Endothelial cell of umbilical vein (primary cell): ENCODE data around the gene DPYD. TPM values are rescaled to one million over a fixed set of nuclear protein-coding genes. Genes with fewer than 3 reads are reported as not detected.

ENCODE experiments used
- BruUV-seq: library from RNA; stranded (reverse); fragments of 400-500 nt; replicated peaks from 2 replicates; lab custom pipeline; 2021; lab: Mats Ljungman, UMichigan
- CTCF ChIA-PET: fragments of 300-600, 350-600 bp; sonication (Branson Sonifier 250); formaldehyde crosslinking; loops from one replicate; lab custom pipeline; 2021; ENCODE audit warnings: antibody characterized with exemption, inconsistent platforms; lab: Charles Lee
- POLR2A ChIA-PET: fragments of 300-600, 350-600 bp; sonication (Branson Sonifier 250); formaldehyde crosslinking; loops from one replicate; lab custom pipeline; 2021; ENCODE audit warnings: antibody characterized with exemption, inconsistent platforms; lab: Charles Lee
- DNase-seq: peaks from one replicate; pipeline ENCODE4 v3.0.0-alpha.2; 2011; ENCODE audit warnings: low read depth, low spot score
- FAIRE-seq: peaks from 2 replicates; lab custom pipeline; 2011; peaks lifted over from hg19 to GRCh38; lab: Jason Lieb, UNC
- H2AFZ ChIP-seq: 2 replicates; pipeline ENCODE4 v1.6.0; 2012; ENCODE audit warnings: low read depth, low read length, control low read depth, inconsistent platforms
- H3K27ac ChIP-seq: 2 replicates; pipeline ENCODE4 v1.5.1; 2011; ENCODE audit warnings: low read depth, mild to moderate bottlenecking, control low read depth, low read length, moderate library complexity; ENCODE audit not compliant: insufficient read depth
- H3K27me3 ChIP-seq, 2 experiments: 2 replicates each; pipeline versions ENCODE4 v1.6.0 to v1.6.1; 2011; ENCODE audit warnings: low read length in 2 of 2, mixed read lengths in 1 of 2; ENCODE audit not compliant: control insufficient read depth in 2 of 2, insufficient read depth in 2 of 2
- H3K36me3 ChIP-seq, 2 experiments: 2 replicates in 1 of 2; 3 replicates in 1 of 2; pipeline ENCODE4 v1.5.1; 2011; ENCODE audit warnings: low read length in 2 of 2, mild to moderate bottlenecking in 1 of 2, moderate library complexity in 1 of 2; ENCODE audit not compliant: control insufficient read depth in 2 of 2, insufficient read depth in 2 of 2; ENCODE audit errors: extremely low read depth in 1 of 2
- H3K4me1 ChIP-seq: 3 replicates; pipeline ENCODE4 v1.5.1; 2011; ENCODE audit warnings: mild to moderate bottlenecking, low read length; ENCODE audit not compliant: control insufficient read depth, insufficient read depth; ENCODE audit errors: extremely low read depth
- H3K4me2 ChIP-seq: 2 replicates; pipeline ENCODE4 v1.6.1; 2011; ENCODE audit warnings: low read length, control low read depth, mixed read lengths; ENCODE audit not compliant: insufficient read depth
- H3K4me3 ChIP-seq, 3 experiments: fragments of 200-600 bp in 1 of 3; sonication (generic), shearing (Covaris generic) in 1 of 3; replicated peaks in 1 of 3; 2 replicates each; pipeline ENCODE4 v1.5.1; 2011 to 2016; ENCODE audit warnings: control low read depth in 3 of 3, low read length in 3 of 3, mild to moderate bottlenecking in 2 of 3, inconsistent platforms in 1 of 3, low read depth in 1 of 3, moderate library complexity in 1 of 3; ENCODE audit not compliant: insufficient read depth in 1 of 3
- H3K79me2 ChIP-seq: 2 replicates; pipeline ENCODE4 v1.6.0; 2012; ENCODE audit warnings: low read length, inconsistent platforms; ENCODE audit not compliant: control insufficient read depth, insufficient read depth
- H3K9ac ChIP-seq: replicated peaks from 2 replicates; pipeline ENCODE3; 2011; ENCODE audit warnings: low read length, control low read depth; ENCODE audit not compliant: insufficient read depth; ENCODE audit errors: extremely low read depth
- H3K9me1 ChIP-seq: replicated peaks from 3 replicates; pipeline ENCODE4 v1.6.0; 2011; ENCODE audit warnings: mild to moderate bottlenecking, low read length; ENCODE audit not compliant: control insufficient read depth, insufficient read depth; ENCODE audit errors: extremely low read depth
- H3K9me3 ChIP-seq: replicated peaks from 2 replicates; pipeline ENCODE4 v1.5.1; 2012; ENCODE audit warnings: low read length, inconsistent platforms; ENCODE audit not compliant: control insufficient read depth, insufficient read depth
- H4K20me1 ChIP-seq: replicated peaks from 2 replicates; pipeline ENCODE3; 2011; ENCODE audit warnings: mild to moderate bottlenecking, low read length; ENCODE audit not compliant: control insufficient read depth, insufficient read depth; ENCODE audit errors: extremely low read depth
- EZH2 ChIP-seq: IDR thresholded peaks from 2 replicates; pipeline ENCODE4 v1.6.1; 2012; ENCODE audit warnings: borderline replicate concordance, low read depth, mild to moderate bottlenecking, moderate library complexity, low read length, inconsistent platforms; ENCODE audit not compliant: severe bottlenecking
- FOS ChIP-seq: IDR thresholded peaks from 2 replicates; pipeline ENCODE4 v1.6.1; 2011; ENCODE audit warnings: mild to moderate bottlenecking, low read length, moderate library complexity, borderline replicate concordance; ENCODE audit not compliant: insufficient read depth
- GATA2 ChIP-seq: IDR thresholded peaks from 2 replicates; pipeline ENCODE4 v1.7.0; 2011; ENCODE audit warnings: low read depth, mild to moderate bottlenecking, moderate library complexity, mixed read lengths, low read length; ENCODE audit not compliant: insufficient read length, insufficient read depth
- JUN ChIP-seq: IDR thresholded peaks from 2 replicates; pipeline ENCODE4 v1.6.1; 2011; ENCODE audit warnings: borderline replicate concordance, low read depth; ENCODE audit not compliant: insufficient read length, insufficient read depth
- MYC ChIP-seq: IDR thresholded peaks from one replicate; pipeline ENCODE4 v1.6.1; 2011; ENCODE audit warnings: mild to moderate bottlenecking, low read depth, low read length
- POLR2A ChIP-seq: IDR thresholded peaks from 2 replicates; pipeline ENCODE4 v1.6.1; 2012; ENCODE audit warnings: low read depth, mild to moderate bottlenecking, control low read depth, low read length
- POLR2AphosphoS5 ChIP-seq: IDR thresholded peaks from 2 replicates; pipeline ENCODE4 v1.6.1; 2012; ENCODE audit warnings: low read depth, mild to moderate bottlenecking, control low read depth, low read length, moderate library complexity; ENCODE audit not compliant: insufficient read depth
- dilution Hi-C: fragments of 300-500 bp; cut with MboI; formaldehyde crosslinking; loops from one replicate; pipeline ENCODE4 v1.15.0; 2019; ENCODE audit warnings: low sequenced_read_pairs; ENCODE audit not compliant: extremely low pct_ligation_motif_present
- intact Hi-C: fragments of 100-400 bp; cut with micrococcal nuclease; formaldehyde crosslinking; loops from one replicate; pipeline ENCODE4 v1.10.0; 2022
- polyA plus RNA-seq, 4 experiments: library from polyadenylated mRNA; depleted of rRNA in 3 of 4; stranded (reverse) in 3 of 4; unstranded in 1 of 4; fragments of >200 nt; gene quantifications; 2 replicates each; pipeline versions ENCODE4 v1.2.1 to v1.2.3, GENCODE V29; 2011 to 2012; ENCODE audit warnings: missing spikeins in 1 of 4
- total RNA-seq: library from RNA; stranded (reverse); gene quantifications from 2 replicates; pipeline ENCODE4 v1.2.3, GENCODE V29; 2021
- TF ChIP-seq, protein P1 (sequence below), 2 donors: IDR thresholded peaks; 1 replicate in 1 of 2; 2 replicates in 1 of 2; pipeline ENCODE4 v1.5.1; 2011; ENCODE audit warnings: low read length in 2 of 2, mild to moderate bottlenecking in 2 of 2, moderate library complexity in 2 of 2, control low read depth in 1 of 2, inconsistent platforms in 1 of 2, low read depth in 1 of 2; ENCODE audit not compliant: insufficient read depth in 1 of 2; ENCODE audit errors: extremely low read depth in 1 of 2
- TF ChIP-seq, protein P2 (sequence below): IDR thresholded peaks from 2 replicates; pipeline ENCODE4 v1.6.1; 2011; ENCODE audit not compliant: insufficient read depth, insufficient read length

Gene DPYD
- total and polyA plus RNA-seq, 2 donors (not counting 3 experiments of a cell fraction or from before 2014, with no cell fraction given): 4.6 to 15.1 TPM

DNA sequence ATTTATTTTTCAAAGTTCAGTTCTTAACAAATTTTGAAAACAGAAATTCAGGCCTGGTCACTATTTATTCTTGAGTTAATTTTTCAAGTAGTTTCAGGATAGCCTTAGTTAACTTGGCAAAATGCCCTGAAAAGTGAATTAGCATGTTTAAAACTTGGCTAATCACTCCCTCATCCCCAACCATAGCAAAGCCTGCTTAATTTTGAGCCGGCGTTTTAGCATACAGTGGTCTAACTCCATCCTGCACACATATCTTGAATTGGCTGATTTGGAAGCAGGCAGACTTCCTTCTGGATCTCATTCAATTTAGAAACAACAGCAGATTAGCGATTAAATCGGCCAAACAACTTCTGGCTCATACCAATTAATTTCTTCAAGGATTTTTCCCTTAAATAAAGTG lies 760.0 kb downstream of the DPYD start:
- Histone ChIP-seq H3K9ac (no peak overlapping the region), H3K79me2 (no peaks in the 10 kb centered on the region), H2AFZ (no peak overlapping the region), H3K9me3 (no peaks in the 10 kb centered on the region), H3K27me3 (no peaks in the 10 kb centered on the region), H3K4me3 (no peak overlapping the region), H3K27ac (no peak overlapping the region), H3K9me1 (no peaks in the 10 kb centered on the region), H4K20me1 (no peaks in the 10 kb centered on the region), H3K36me3 (no peaks in the 10 kb centered on the region), H3K4me1 (no peaks in the 10 kb centered on the region), H3K4me2 (no peak overlapping the region)
- intact Hi-C loops: no loop called here
- FAIRE-seq (no peak), DNase-seq (peak; percentile 20)
- ChIA-PET POLR2A (no interaction called here), CTCF (no interaction called here)
- TF ChIP-seq, protein P1, sequence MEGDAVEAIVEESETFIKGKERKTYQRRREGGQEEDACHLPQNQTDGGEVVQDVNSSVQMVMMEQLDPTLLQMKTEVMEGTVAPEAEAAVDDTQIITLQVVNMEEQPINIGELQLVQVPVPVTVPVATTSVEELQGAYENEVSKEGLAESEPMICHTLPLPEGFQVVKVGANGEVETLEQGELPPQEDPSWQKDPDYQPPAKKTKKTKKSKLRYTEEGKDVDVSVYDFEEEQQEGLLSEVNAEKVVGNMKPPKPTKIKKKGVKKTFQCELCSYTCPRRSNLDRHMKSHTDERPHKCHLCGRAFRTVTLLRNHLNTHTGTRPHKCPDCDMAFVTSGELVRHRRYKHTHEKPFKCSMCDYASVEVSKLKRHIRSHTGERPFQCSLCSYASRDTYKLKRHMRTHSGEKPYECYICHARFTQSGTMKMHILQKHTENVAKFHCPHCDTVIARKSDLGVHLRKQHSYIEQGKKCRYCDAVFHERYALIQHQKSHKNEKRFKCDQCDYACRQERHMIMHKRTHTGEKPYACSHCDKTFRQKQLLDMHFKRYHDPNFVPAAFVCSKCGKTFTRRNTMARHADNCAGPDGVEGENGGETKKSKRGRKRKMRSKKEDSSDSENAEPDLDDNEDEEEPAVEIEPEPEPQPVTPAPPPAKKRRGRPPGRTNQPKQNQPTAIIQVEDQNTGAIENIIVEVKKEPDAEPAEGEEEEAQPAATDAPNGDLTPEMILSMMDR (IDR thresholded peaks at IDR 0.05; ENCODE audit: extremely low read depth in 1 of 2, insufficient read depth in 1 of 2, low read depth in 1 of 2, low read length in 2 of 2): no peak
- dilution Hi-C loops: no loop called here
- BruUV-seq: no TSS peak

GRCh38 chr1:97159342-97159741 lies 761.5 kb downstream of the DPYD start:
- Histone ChIP-seq H3K79me2 (no peaks in the 10 kb centered on the region), H3K27ac (no peak overlapping the region), H3K27me3 (no peaks in the 10 kb centered on the region), H3K4me1 (no peaks in the 10 kb centered on the region), H3K4me2 (no peak overlapping the region), H3K9me1 (no peaks in the 10 kb centered on the region), H3K9ac (no peak overlapping the region), H3K36me3 (no peaks in the 10 kb centered on the region), H3K4me3 (no peak overlapping the region), H2AFZ (no peak overlapping the region), H3K9me3 (no peaks in the 10 kb centered on the region), H4K20me1 (no peaks in the 10 kb centered on the region)
- BruUV-seq: no TSS peak
- TF ChIP-seq EZH2 (no peak), POLR2AphosphoS5 (no peak), JUN (no peak), MYC (no peak), GATA2 (no peak), POLR2A (no peak), FOS (no peak)
- TF ChIP-seq, protein P2, sequence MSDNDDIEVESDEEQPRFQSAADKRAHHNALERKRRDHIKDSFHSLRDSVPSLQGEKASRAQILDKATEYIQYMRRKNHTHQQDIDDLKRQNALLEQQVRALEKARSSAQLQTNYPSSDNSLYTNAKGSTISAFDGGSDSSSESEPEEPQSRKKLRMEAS: no peak
- TF ChIP-seq, protein P1 (IDR thresholded peaks at IDR 0.05; ENCODE audit: extremely low read depth in 1 of 2, insufficient read depth in 1 of 2, low read depth in 1 of 2, low read length in 2 of 2): no peak
- dilution Hi-C loops: no loop called here
- CTCF ChIA-PET: interaction anchor here (0.9 to 1.2 kb wide), 2 partner anchors 21 to 25 kb away, joined by 3 read pairs; no protein-coding TSS in a partner anchor
- FAIRE-seq (no peak), DNase-seq (no peak)
- POLR2A ChIA-PET: no interaction called here
- intact Hi-C loops: no loop called here
